Nephron progenitor cell (in vitro differentiated cells): ENCODE results near the gene TCAP.

ENCODE experiments used
- DNase-seq: peaks from one replicate; pipeline ENCODE4 v3.0.0; 2021
- H3K27ac Mint-ChIP-seq: 2 replicates; pipeline ENCODE4 v1.8.0; 2021; ENCODE audit warnings: mild to moderate bottlenecking, moderate library complexity, mixed read lengths
- H3K27me3 Mint-ChIP-seq: 2 replicates; pipeline ENCODE4 v1.8.0; 2021; ENCODE audit warnings: mild to moderate bottlenecking, low read depth, mixed read lengths; ENCODE audit not compliant: poor library complexity
- H3K36me3 Mint-ChIP-seq: 2 replicates; pipeline ENCODE4 v1.8.0; 2021; ENCODE audit warnings: low read depth, mixed read lengths
- H3K4me1 Mint-ChIP-seq: 2 replicates; pipeline ENCODE4 v1.8.0; 2021; ENCODE audit warnings: mixed read lengths
- H3K4me3 Mint-ChIP-seq: 2 replicates; pipeline ENCODE4 v1.8.0; 2021; ENCODE audit warnings: mild to moderate bottlenecking, moderate library complexity, mixed read lengths
- H3K9me3 Mint-ChIP-seq: 2 replicates; pipeline ENCODE4 v1.8.0; 2021; ENCODE audit warnings: mild to moderate bottlenecking, moderate library complexity, mixed read lengths
- TF ChIP-seq, protein P1 (sequence below): fragments of 200-600 bp; sonication (generic); IDR thresholded peaks from 2 replicates; pipeline ENCODE4 v1.5.0; 2021; ENCODE audit warnings: antibody characterized with exemption

Gene TCAP

GRCh38 chr17:39638317-39638716, 26.8 kb upstream of the TCAP start:
- H3K36me3 Mint-ChIP-seq: no peaks in the 10 kb centered on the region
- H3K27ac Mint-ChIP-seq: no peak overlapping the region
- peaks cover 91% of the 10 kb centered on the region for H3K4me1 Mint-ChIP-seq
- TF ChIP-seq, protein P1, sequence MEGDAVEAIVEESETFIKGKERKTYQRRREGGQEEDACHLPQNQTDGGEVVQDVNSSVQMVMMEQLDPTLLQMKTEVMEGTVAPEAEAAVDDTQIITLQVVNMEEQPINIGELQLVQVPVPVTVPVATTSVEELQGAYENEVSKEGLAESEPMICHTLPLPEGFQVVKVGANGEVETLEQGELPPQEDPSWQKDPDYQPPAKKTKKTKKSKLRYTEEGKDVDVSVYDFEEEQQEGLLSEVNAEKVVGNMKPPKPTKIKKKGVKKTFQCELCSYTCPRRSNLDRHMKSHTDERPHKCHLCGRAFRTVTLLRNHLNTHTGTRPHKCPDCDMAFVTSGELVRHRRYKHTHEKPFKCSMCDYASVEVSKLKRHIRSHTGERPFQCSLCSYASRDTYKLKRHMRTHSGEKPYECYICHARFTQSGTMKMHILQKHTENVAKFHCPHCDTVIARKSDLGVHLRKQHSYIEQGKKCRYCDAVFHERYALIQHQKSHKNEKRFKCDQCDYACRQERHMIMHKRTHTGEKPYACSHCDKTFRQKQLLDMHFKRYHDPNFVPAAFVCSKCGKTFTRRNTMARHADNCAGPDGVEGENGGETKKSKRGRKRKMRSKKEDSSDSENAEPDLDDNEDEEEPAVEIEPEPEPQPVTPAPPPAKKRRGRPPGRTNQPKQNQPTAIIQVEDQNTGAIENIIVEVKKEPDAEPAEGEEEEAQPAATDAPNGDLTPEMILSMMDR: no peak
- H3K27me3 Mint-ChIP-seq: peaks cover 4% of the 10 kb centered on the region
- no peaks in the 10 kb centered on the region for H3K9me3 Mint-ChIP-seq
- DNase-seq: no peak
- peak overlapping the region; percentile 91 for H3K4me3 Mint-ChIP-seq

DNA sequence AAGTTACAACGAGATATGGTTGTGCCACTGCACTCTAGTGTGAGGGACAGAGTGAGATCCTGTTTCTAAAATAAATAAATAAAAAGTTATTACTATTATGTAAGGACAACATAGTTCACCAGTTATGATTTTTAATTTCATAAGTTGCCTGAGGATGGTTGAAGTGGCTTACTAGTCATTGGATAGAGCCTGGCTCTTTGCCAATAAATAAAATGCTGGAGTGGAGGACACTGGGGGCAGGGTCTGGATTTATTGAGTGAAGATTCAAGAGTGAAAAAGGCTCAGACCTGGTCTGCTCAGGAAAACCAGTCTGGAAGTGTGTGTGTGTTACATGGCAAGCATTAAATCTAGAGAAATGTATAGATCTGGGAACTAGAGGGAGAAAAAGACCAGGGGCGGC, 26.1 kb upstream of the TCAP start:
- TF ChIP-seq, protein P1: no peak
- Mint-ChIP-seq H3K27me3 (peaks cover 4% of the 10 kb centered on the region), H3K4me1 (peaks cover 91% of the 10 kb centered on the region), H3K4me3 (peak overlapping the region; percentile 8), H3K9me3 (no peaks in the 10 kb centered on the region), H3K36me3 (no peaks in the 10 kb centered on the region), H3K27ac (no peak overlapping the region)
- DNase-seq: no peak

GRCh38 chr17:39639566-39640458, 25.3 kb upstream of the TCAP start:
- H3K4me1 Mint-ChIP-seq: peaks cover 91% of the 10 kb centered on the region
- peak overlapping the region; percentile 8 for H3K4me3 Mint-ChIP-seq
- no peaks in the 10 kb centered on the region for H3K36me3 Mint-ChIP-seq

DNA sequence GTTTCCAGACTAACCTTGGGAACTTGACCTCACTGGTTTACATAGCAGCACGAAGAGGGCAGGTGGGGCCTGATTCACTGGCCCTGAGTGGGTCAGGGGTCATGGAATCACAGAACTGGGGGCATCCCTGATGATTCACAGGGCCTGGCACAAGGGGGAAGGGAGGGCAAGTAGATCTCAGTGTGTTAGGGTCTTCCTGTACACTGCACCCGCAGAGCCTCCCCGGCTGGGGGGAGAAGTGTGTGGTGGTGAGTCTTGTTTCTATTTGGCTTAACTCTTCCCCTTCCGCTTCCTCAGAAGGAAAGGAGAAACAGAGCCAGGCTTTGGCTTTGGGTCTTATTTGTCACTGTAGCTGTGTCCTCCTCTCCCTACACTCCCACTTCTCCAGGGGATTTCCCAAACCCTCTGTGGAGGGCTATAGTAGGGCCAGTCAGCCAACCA, 24.5 kb upstream of the TCAP start:
- no peak for DNase-seq
- H3K36me3 Mint-ChIP-seq: no peaks in the 10 kb centered on the region
- peaks cover 4% of the 10 kb centered on the region for H3K27me3 Mint-ChIP-seq
- H3K4me3 Mint-ChIP-seq: no peak overlapping the region
- no peaks in the 10 kb centered on the region for H3K9me3 Mint-ChIP-seq
- no peak overlapping the region for H3K27ac Mint-ChIP-seq
- H3K4me1 Mint-ChIP-seq: peaks cover 92% of the 10 kb centered on the region
- TF ChIP-seq, protein P1: no peak

More at GRCh38 chr17:39639566-39640458, 25.3 kb upstream of the TCAP start:
- no peaks in the 10 kb centered on the region for H3K9me3 Mint-ChIP-seq
- peaks cover 4% of the 10 kb centered on the region for H3K27me3 Mint-ChIP-seq
- TF ChIP-seq, protein P1: no peak
- H3K27ac Mint-ChIP-seq: no peak overlapping the region
- no peak for DNase-seq

GRCh38 chr17:39641097-39641496, 24.1 kb upstream of the TCAP start:
- Mint-ChIP-seq H3K4me1 (peaks cover 90% of the 10 kb centered on the region), H3K36me3 (no peaks in the 10 kb centered on the region), H3K27ac (no peak overlapping the region), H3K27me3 (peaks cover 4% of the 10 kb centered on the region), H3K9me3 (no peaks in the 10 kb centered on the region), H3K4me3 (no peak overlapping the region)
- TF ChIP-seq, protein P1: no peak
- no peak for DNase-seq

DNA sequence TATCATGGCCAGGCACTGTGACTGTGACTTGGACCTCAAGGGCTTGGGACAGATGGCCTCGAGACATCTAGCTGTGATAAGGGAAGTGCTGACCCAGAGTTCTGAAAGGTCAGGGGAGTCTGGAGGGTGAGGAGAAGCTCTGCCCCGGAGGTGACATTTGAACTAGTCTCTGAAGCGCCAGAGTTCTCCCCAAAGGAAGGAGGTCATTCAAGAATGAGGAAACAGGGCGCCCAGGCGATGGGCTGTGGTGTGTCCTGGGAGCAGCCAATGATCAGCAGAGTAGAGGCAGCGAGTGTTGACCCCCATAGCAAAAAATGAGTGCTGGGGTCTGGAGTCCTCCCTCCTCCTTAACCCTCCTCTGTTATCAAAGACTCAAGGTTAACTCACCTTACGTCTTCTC, 23.3 kb upstream of the TCAP start:
- peaks cover 83% of the 10 kb centered on the region for H3K4me1 Mint-ChIP-seq
- no peak overlapping the region for H3K4me3 Mint-ChIP-seq
- no peaks in the 10 kb centered on the region for H3K9me3 Mint-ChIP-seq
- no peaks in the 10 kb centered on the region for H3K36me3 Mint-ChIP-seq
- no peak for DNase-seq
- H3K27me3 Mint-ChIP-seq: peaks cover 4% of the 10 kb centered on the region
- TF ChIP-seq, protein P1: no peak
- H3K27ac Mint-ChIP-seq: no peak overlapping the region
